ENCODE measurements around the gene NRP1.

The NRP1 gene

DNA sequence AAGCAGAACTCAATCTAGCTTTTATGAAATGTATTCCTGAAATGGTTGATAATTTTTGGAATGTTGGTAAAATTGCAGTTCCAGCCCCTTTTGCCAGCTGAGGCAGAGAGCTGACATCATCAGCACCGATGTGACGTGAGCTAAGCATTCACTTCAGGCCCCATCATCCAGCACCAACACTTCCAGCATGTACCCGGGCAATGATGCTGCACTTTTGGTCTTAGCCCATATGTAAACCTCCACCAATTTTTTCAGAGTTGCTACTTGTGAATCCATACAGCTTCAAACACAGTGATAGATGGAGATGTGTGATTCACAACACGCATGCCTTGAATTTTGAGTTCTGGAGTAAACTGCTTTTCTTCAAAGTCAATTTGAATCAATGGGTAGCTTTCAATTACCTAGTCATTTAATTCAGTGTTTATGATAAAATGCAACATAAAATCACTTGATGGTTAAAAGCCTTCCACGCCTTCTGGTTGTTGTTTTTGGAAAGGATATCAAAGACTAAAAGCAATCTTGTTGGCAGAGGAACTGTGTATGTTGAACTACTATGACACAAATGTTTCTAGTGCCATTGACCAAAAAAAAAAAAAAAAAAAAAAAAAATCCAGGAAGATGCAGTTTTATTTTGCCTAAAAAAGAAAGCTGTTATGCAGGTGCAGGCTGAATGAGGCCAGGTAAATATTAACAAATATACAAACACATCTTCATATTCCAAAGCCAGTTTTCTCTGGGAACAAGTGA, 73.9 kb downstream of the NRP1 start:
- no peak for DNase-seq (ENCODE audit: low spot score)

DNA sequence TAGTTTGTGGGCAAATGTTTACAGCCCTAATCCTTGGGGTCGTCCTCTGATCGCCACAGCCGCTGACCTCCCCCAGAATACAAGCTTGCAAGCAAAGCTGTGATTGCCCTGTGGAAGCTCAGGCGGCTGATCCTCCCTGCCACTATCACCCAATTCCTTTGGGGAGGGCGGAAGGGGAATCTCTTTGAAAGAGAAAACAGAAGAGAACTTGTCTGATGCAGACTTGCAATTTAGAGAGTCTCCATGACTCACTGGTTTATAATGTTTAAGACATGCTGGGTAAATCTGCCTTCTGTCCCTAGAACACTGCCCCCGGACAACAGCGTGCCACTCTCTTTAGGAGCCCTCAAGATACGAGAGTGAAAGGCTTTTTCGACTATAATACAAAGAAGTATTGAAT, 75.5 kb downstream of the NRP1 start:
- DNase-seq (ENCODE audit: low spot score), result no peak

DNA sequence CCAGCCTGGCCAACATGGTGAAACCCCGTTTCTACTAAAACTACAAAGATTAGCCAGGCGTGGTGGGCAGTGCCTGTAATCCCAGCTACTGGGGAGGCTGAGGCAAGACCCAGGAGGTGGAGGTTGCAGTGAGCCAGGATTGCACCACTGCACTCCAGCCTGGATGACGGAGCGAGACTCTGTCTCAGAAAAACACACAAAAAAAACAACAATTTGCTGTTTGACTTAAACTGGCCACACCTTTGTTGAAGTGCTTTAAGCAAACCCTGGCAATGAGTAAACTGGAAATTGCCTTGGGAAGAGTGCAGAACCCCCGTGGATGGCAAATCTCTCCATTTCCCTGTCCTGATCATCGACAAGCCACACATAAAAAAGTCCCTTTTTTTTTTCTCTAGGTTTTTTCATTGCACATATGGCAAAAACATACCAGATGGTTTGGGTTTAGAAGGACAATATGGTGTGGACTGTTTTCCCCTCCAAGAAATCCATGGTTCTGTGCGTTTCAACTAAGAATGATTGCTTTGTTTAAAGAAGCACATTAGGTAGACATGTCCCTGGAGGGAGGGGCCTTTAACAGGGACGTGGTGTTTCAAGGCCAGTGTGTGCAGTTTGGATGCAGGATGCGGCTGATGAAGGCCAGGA, 76.9 kb downstream of the NRP1 start:
- DNase-seq (ENCODE audit: low spot score), result no peak

DNA sequence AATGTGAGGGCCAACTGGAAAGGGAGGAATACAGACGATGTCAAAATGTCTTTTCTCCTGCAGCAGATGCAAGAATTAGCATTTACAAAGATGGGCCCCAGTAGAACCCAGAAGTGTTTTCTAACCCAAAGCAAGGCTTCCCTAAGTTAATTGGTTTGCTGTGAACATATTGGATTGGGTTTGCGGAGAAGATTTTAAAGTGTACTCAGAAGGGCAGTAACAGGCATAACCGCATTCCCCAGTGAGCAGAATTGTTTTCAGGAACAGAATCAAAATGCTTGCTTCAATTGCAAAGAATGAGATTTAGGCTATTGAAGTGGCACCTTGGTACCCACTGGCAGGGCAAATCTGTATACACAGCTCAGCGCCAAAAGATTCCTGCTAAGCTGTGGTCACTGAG, 78.0 kb downstream of the NRP1 start:
- no peak for DNase-seq (ENCODE audit: low spot score)

DNA sequence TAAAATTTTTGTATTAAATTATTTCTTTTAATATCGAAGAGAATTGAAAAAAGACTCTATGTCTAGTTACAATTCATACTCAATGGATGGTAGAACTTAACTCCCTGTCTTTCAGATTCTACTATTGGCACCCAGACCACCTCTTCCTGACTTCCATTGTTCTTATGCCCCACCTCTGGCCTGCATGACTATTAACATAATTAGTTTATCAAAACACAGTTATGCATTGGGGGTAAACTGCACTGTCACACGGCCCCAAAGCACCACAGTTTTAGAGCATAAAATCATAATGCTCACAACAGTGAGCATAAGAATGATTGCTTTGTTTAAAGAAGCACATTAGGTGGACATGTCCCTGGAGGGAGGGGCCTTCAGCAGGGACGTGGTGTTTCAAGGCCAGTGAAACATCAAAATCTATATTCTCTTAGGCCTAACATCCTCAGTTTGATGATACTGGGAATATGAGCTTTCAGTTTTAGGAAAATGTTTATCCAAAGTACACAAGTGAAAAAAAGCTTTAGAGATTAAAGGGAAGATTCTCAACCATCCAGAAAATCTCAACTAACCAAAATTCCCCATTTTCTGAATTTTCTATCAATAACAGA, 79.8 kb downstream of the NRP1 start:
- DNase-seq (ENCODE audit: low spot score), result no peak

DNA sequence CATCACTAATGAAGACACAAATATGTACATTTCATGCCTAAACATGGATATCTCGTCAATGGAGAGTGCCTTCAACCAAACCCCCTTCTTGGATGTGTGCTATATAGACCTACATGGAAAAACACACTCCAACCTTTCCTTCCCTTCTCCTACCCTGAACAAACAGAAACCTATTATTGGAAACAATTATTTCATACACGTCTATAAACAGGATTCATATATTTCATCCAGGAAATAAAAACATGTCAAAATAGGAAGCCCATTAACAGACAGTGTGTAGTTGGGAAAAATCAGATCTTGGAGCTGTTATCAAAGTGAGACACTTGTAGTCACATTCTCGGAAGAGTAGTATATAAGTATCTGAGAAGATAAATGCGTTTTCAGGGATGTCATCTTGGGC, 81.1 kb downstream of the NRP1 start:
- no peak for DNase-seq (ENCODE audit: low spot score)

DNA sequence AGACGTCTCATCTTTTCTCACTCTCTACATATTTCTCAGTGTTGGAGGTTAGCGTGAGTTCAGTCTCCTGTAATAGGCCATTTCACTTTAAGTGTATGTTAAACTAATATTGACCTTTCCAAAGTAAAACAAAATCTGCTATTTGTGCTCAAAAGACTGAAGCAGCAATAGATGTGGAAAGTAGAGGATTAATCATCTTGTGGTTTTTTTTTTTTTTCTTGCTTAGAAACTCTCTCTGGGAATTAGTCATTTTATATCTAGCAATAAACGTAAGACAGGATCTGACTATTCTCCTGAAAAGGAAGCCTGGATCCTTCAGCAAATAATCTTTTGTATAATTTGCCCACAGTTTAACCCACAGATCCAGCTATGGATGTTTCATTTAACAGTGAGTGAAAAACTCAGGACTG, 81.7 kb downstream of the NRP1 start:
- DNase-seq (ENCODE audit: low spot score), result no peak

DNA sequence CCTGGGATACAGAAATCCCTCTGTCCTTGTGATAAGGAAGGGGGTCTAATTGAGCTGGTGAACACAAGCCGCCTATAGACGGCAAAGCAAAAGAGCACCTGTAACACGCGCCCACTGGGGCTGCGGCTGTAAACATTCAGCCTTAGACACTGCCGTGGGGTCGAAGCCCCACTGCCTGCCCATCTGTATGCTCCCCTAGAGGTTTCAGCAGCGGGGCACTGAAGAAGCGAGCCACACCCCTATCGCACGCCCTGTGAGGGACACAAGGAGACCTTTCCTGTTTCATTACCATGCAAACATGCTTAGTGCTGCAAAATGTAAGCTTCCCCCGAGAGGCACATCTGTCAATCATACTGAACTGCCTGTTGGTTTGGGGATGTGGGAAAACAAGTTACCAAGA, 82.1 kb downstream of the NRP1 start:
- no peak for DNase-seq (ENCODE audit: low spot score)

DNA sequence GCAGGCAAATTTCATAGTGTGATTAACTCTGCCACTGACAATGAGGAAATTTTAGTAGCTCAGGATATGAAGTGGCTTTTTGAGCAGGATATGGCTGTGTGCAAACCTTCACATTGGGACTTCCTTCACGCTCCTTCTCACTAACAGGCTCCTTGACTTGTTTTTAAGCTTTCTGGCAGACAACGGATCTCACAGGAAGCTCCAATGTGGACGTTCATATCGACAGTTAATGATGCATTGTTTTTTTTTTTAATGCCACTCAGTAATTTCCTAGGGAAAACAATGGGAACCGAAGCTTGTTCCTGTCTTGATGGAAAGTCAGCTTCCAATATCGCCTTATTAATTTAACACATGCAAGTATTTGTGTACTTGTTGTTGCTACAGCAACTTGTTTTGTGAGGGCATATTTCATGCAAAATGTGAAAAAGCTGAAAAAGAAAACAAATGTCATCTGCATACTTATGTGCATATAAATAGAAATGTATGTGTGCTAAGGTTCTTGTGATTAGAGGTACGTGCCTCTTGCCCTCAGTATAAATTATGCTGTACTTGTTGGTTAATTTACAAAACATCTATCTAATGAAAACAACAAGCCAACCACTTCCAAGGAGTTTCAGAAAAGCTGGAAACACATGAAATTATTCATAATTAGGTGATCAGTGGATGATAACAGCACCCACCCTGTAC, 84.7 kb downstream of the NRP1 start:
- DNase-seq (ENCODE audit: low spot score), result no peak

DNA sequence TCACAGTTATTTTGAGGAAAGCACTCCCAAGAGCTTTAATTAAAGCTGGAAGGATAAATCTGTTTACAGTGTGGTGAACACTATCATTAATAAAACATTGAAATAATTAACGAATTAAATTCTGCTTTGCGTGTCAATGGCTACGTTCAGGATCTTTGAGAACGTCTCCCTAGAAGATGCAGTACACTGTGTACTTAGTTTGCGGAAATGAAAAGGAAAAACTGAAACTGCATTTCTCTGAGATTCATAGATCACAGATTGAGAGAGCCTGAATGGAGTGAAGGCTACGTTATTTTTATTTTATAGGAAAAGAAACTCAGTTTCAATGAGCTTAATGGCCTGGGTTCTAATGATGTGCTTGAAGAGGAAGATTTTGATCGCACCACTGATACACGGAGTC, 85.3 kb downstream of the NRP1 start:
- DNase-seq (ENCODE audit: low spot score), result no peak

DNA sequence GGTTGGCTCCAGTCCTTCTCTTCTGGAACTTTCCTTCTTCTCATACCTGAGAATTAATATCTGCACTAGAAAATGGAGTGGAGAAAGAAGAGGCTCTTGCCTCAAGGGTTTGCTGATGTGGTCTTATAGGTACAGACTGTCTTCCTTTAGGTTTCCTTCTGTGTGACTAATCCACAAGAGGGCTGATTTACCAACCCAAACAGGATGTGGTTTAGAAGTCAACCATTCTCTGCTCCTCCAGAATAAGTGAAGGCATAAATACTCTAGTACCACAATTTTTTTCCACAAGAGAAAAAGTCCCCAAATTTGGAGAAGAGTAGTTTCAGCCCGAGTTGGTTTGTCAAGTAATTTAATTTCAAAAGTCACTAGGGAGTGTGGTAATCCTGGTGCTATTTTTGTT, 85.8 kb downstream of the NRP1 start:
- DNase-seq (ENCODE audit: low spot score), result no peak

DNA sequence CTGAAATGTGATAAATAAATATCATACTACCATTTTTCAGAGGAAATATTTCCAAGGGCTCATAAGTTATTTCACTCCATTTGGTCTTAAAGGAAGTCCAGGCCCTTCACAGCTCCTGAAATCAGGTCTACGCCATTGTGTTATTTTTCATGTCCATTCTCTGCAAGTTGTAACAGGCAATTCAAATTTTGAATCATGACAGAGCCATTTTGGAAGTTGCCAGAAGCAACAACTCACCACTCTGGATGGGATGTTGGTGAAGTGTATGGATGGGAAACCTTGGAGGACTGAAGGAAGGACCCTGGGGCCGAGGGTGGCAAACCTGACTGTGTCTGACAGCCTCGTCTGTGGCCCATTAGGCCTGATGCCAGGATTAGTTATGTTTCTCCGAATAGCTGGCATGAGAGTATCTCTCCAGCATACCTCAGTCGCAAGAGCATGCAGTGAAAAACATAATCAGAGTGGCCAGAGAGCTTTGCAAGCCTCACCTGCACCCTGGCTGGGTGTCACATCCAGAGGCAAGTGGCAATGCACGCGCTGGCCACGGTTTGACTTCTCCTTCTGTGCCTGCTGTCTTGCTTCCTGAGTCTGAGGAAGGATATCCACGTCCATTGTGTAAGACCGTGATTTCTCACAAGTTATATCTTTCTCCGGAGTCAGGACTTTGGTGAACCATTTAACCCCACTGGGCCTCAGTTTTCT, 87.1 kb downstream of the NRP1 start:
- no peak for DNase-seq (ENCODE audit: low spot score)

DNA sequence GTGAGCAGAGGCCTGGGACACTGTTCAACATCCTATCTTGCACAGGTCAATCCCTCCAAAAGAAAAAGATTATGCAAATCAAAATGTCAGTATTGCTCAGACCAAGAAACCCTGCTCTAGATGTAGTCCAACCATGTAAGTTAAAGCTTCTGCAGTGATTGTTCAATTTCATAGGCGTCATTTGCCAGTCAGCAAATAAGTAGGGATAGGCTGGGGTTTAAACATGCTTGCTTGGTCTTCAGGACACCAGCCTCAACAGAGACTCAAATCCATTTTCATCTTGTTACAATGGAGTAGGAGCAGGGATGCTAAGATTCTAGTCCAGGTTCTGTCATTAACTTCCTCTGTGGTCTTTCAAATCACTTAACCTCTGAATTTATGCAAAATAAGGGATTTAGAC, 89.1 kb downstream of the NRP1 start:
- DNase-seq (ENCODE audit: low spot score), result no peak

DNA sequence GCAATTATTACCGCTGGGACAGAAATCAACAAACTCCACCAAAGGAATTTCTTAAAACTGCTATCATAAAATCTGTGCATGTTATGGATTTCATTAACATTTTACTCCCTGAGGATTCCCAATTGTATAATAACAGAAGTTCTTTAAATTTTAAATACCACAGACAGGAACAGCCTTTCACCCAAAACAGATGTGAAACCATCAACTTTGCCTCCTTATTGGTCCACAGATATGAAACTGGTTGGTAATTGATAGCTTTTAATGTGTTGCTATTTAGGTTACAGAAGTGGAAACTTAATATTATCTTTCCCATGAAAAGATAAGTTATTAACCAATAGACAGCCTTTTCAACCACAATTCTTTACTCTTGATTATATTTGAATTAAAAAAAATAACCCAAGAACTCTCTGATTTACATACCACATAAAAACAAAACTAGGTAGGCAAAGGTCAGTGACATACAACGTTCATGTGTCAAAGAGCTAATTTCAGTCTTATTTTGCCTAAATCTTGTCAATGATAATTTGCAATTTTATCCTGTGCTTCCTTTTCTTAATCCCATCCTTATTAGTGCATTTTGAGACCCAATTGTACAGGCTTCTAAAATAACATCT, 90.0 kb downstream of the NRP1 start:
- DNase-seq (ENCODE audit: low spot score), result no peak

DNA sequence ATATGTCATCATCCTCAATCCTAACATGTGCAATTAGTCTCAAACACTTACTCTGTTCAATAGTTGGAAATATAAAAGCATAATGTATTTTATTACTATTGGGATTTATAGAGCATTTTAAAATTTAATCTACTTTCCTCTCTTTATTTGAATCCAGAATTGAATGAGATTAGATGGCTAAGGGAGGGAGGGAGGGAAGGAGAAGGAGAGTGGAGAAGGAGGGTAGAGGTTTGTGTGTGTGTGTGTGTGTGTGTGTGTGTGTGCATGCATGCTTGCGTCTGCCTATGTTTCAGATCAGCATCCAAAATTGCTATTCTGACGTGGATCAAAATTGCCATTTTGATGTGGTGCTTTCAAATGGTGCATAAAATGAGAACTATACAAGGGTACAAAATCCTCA, 90.8 kb downstream of the NRP1 start:
- DNase-seq (ENCODE audit: low spot score), result no peak

DNA sequence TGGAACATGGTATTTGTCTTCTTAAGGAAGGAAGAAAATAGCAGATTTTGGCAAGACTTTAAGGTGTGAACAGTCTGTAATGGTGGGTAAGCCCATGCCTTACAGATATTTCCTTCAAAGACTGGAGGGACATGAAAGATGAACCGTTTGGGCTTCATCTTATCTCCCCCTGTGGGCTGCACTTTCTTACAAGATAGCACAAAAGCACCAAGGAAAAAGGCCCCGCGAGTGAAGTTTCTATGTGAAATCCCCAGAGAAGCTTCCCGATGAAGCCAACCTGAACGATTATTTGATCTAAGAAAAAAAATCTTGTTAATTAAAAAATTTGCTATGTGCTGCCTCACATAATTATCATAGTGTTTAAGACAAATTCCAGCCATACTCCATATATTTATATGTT, 91.5 kb downstream of the NRP1 start:
- no peak for DNase-seq (ENCODE audit: low spot score)

DNA sequence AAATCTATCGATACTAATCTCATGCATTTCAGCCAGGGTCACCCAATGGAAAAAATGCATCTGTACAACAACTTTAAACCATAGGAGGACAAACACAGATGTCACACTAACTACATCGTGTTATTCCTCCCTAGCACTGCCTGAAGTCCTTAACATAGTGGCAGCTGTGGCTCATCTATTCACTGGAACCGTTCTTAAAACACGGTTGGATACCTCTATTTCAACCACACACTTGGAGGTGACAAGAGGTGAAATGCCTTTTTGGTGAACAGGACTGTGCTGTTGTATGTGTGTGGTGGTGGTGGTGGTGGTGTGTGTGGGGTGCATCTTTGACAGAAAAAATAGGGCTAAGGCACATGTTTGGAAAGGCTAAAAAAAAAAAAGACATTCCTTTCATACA, 93.1 kb downstream of the NRP1 start:
- no peak for DNase-seq (ENCODE audit: low spot score)

DNA sequence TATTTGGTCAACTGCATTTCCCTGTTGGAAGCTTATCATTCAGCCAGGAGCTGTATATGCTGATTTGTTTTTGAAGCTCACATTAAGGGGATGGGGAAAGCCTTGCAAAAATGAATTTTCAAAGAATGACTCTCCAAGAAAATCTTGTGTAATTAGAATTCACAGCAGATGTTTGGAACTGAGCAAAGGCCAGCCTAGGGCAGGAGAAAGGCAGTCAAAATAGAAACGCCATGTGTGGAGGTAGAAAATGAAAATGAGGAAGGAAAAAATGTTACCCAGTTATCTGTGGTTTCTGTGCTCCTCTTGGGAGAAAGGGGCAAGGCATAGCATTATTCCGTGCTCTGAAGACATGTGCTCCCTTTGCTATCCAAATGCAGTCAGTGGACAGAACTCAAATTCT, 93.5 kb downstream of the NRP1 start:
- DNase-seq (ENCODE audit: low spot score), result no peak

DNA sequence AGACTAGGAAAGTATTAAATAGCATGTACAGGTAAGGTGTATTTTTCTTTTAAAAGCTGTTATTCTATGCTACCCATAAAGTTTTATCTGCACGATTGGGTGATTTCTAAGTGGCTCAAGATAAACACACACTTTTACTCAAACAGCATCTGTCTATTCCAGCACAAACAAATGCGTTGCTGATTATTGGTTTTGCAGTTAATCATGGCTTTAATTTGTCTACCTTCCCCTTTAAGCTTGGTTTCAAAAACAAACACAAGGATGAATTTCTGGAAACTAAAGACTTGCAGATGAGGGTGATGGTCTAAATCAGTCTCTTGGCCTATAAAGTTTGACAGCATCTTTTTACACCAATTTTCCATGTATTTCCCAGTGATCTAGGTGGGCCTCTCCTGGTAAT, 94.2 kb downstream of the NRP1 start:
- DNase-seq (ENCODE audit: low spot score), result no peak

DNA sequence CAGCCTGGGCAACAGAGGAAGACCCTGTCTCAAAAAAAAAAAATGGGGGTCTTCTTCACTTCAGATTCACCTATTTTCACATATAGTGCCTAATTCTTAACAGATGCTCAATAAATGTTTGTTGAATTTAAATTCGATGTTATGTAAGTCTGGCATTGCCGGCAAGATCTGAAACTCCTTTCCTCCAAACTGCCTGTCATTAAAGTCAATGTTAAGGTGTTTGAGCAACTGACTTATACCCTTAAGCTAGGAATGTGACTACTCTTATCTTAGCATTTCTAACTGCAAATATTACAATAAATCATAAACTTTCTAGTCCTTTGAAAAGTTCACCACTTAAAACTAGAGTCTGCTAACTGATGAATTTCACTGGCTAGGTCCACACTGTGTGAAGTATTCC, 95.2 kb downstream of the NRP1 start:
- no peak for DNase-seq (ENCODE audit: low spot score)

DNA sequence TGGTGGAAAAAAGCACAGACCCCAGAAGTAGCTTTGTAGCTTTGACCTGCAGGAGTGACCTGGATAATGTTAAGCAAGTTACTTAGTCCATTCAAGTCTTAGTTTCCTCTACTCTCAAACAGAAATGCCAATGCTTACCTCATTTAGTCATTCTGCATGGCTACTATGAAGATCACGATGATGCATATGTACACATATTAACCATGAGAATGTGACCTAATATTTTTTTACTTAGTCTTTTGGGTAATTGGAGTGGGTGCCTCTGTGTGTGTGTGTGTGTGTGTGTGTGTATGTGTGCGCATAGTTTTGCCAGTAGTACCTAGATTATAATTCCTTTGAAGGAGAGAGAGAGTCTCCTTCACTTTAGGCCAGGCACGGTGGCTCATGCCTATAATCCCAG, 95.8 kb downstream of the NRP1 start:
- DNase-seq (ENCODE audit: low spot score), result no peak
